Activated naive CD4-positive, alpha-beta T cell treated with anti-CD3 and anti-CD28 coated beads, Interleukin-2, amount 50 U/mL, for 72 hours (primary cell): Measurements from ENCODE around the gene ARMH3. TPM values are rescaled to one million over a fixed set of nuclear protein-coding genes. Genes with fewer than 3 reads are reported as not detected.
A peak's percentile ranks its signal among the peaks of the same experiment; 100 is the strongest.
"Not testable (repeated sequence)": the region's sequence is repeated elsewhere in the genome, so short reads cannot be mapped to it uniquely, and the experiment has no call there.

Experiments
- ATAC-seq, 2 donors: fragments of 150-1000 bp; cut with Tn5 transposase; 2 replicates each; pipeline ENCODE4 v1.10.0; 2021; ENCODE audit warnings: mild to moderate bottlenecking in 2 of 2, moderate library complexity in 2 of 2
- DNase-seq, 2 donors: peaks; one replicate each; pipeline ENCODE4 v3.0.0; 2021 to 2022; ENCODE audit warnings: low spot score in 2 of 2
- H3K27ac Mint-ChIP-seq, 2 donors: one replicate each; pipeline ENCODE4 v1.8.0; 2022; ENCODE audit warnings: mild to moderate bottlenecking in 2 of 2, mixed read lengths in 2 of 2
- H3K36me3 Mint-ChIP-seq, 2 donors: one replicate each; pipeline ENCODE4 v1.8.0; 2022; ENCODE audit warnings: mixed read lengths in 2 of 2
- H3K9me3 Mint-ChIP-seq, 2 donors: one replicate each; pipeline ENCODE4 v1.8.0; 2022; ENCODE audit warnings: mixed read lengths in 2 of 2
- total RNA-seq, 2 donors: library from RNA; stranded (reverse); gene quantifications; one replicate each; pipeline ENCODE4 v1.2.3, GENCODE V29; 2022

The ARMH3 gene
- total RNA-seq, 2 donors from 2014 or later: 20.3 to 24.8 TPM

DNA sequence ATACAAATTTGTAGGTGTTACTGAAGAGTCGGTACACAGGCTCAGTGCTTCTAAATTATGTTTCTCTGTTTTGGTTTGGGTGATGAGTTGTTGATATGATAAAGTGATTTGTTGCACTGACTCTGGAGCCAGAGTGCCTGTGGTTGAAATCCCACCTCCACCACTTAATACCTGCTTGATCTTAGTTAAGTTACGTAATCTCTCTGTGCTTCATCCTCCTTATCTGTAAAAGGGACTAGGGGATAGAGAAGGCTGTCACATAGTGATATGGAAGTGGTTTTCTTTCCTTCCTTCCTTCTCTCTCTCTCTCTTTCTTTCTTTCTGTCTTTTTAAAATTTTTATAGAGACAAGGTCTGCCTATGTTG is 8.5 kb upstream of the ARMH3 start:
- Mint-ChIP-seq H3K27ac (peak overlapping the region; percentile 81 to 90), H3K9me3 (no peaks in the 10 kb centered on the region)

DNA sequence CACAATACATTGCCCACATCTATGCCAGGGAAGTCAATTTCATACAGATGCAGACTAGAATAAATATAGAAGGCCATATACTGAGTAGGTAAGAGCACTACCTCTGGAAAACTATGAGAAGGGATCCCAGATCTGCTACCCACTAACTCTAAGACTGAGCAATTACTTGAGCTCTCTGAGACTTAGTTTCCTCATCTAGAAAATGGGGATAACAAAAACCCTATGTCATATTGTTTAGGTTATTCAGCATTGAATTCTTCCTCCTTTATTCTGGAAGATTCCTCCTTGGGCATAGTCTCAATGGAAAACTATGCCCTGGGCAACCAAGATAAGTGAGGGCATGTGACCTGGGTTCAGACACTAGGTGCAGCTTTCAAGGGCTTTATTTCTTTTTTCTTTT is 4.0 kb upstream of the ARMH3 start:
- ATAC-seq (no peak), DNase-seq (no peak)
- H3K9me3 Mint-ChIP-seq: no peaks in the 10 kb centered on the region
- H3K27ac Mint-ChIP-seq: no peak overlapping the region
- peaks cover 5 to 6% of the 10 kb centered on the region in 2 donors for H3K36me3 Mint-ChIP-seq

More for the DNA sequence above, 8.5 kb upstream of the ARMH3 start:
- H3K36me3 Mint-ChIP-seq: peaks cover 0 to 4% of the 10 kb centered on the region in 2 donors
- ATAC-seq: no peak
- no peak for DNase-seq

DNA sequence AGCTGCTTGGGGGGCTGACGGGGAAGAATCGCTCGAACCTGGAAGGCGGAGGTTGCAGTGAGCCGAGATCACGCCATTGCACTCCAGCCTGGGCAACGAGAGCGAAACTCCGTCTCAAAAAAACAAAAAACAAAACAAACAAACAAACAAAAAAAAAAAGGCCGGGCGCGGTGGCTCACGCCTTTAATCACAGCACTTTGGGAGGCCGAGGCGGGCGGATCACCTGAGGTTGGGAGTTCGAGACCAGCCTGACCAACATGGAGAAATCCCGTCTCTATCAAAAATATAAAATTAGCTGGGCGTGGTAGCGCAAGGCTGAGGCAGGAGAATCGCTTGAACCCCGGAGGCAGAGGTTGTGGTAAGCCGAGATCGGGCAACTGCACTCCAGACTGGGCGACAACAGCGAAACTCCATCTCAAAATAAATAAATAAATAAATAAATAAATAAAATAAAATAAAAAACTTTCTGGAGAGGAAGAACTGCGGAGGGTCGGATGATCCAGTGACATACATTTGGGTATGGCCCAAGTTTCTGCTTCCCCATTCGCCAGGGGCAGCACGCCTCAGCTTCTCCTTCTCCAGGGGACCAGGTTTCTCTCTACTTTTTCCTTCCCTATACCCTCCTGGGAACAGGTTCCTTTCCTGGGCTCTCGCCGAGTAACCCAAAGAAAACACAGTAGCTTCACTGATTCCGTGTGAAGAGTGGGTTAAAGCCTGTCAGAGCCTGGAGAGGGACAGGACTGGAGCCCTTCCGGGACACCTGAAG is 909 bp downstream of the ARMH3 start:
- DNase-seq, H3K36me3 Mint-ChIP-seq, H3K9me3 Mint-ChIP-seq, ATAC-seq: not testable (repeated sequence)
- peak overlapping the region; percentile 91 to 98 for H3K27ac Mint-ChIP-seq

DNA sequence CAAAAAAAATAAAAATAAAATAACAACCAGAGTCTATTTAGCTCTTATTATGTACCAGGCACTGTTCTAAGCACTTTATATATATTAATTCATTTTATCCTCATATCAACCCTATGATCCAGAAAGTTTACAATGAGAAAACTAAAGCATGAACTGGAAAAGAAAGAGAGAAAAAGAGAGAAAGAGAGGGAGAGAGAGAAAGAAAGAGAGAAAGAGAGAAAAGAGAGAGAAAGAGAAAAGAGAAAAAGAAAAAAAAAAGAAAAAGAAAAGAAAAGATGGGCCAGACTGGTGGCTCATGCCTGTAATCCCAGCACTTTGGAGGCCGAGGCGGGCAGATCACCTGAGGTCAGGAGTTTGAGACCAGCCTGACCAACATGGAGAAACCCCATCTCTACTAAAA is 9.9 kb downstream of the ARMH3 start:
- no peaks in the 10 kb centered on the region for H3K9me3 Mint-ChIP-seq
- DNase-seq (no peak), ATAC-seq (no peak)
- H3K27ac Mint-ChIP-seq: no peak overlapping the region
- no peaks in the 10 kb centered on the region for H3K36me3 Mint-ChIP-seq

DNA sequence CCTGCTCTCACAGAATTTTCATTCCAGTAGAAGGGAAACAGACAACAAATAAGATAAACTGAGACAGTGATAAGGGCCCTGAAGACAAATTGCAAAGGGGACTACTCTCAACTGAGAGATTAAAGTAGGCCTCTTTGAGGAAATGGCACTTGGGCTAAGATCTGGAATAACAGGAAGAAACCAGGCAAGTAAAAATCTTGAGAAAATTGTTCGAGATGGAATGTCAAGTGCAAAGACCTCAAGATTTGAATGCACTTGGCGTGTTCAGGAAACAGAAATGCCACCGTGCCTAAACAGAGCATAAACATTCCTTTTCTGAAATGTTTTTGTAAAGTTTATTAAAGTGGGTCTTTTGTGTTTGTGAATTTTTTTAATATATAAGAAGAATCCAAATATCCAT is 10.7 kb downstream of the ARMH3 start:
- H3K36me3 Mint-ChIP-seq: no peaks in the 10 kb centered on the region
- no peaks in the 10 kb centered on the region for H3K9me3 Mint-ChIP-seq
- DNase-seq (no peak), ATAC-seq (no peak)
- no peak overlapping the region for H3K27ac Mint-ChIP-seq

DNA sequence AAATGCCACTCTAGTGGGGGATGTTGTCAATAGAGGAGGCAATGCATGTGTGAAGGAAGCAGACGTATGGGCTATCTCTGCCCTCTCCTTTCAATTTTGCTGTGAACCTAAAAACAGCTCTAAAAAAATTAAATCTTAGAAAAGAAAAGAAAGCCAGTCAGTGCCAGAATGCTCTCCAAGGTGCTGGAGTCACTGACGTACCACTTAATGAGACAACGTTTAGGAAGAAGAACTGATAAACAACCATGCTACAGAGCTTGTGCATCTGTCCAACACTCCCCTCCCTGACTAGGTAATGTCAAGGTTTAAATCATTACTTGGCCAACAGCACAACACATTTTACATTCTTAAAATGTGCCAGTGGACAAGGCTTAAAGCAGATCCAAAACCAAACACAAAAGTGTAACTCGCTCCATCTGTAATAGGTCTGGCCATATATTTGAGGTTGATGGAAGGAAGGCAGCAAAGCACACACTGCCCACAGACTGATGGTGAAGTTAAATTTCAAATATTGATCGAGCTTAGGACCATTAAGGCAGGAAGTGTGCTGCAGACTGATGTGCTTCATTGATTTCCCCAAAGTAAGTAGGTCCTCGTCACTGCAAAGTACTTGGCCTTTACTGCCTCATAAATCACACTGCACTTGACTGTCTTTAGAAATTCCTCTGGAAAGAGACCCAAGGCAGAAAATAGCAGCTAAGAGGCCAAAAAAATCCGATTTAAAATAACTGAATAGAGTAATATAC is 15.5 kb downstream of the ARMH3 start:
- Mint-ChIP-seq H3K9me3 (no peaks in the 10 kb centered on the region), H3K36me3 (no peaks in the 10 kb centered on the region), H3K27ac (no peak overlapping the region)
- ATAC-seq (no peak), DNase-seq (no peak)

DNA sequence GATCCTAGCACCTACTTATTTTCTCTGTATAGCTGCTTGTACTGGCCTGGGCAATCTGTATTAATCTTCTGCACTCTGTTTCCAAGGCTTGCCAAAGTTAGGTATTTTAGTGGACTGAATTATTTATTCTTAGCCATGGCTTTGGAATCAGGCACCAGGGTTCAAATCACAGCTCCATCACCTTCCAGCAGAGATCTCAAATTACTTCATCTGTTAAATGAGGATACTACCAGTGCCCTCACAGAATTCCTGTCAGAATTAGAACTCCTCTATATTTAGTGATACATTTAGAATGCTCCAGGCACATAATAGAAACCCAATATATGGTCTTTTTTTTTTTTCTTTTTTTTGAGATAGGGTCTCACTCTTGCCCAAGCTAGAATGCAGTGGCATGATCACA is 17.6 kb downstream of the ARMH3 start:
- no peak overlapping the region for H3K27ac Mint-ChIP-seq
- ATAC-seq (no peak), DNase-seq (no peak)
- no peaks in the 10 kb centered on the region for H3K36me3 Mint-ChIP-seq
- no peaks in the 10 kb centered on the region for H3K9me3 Mint-ChIP-seq

DNA sequence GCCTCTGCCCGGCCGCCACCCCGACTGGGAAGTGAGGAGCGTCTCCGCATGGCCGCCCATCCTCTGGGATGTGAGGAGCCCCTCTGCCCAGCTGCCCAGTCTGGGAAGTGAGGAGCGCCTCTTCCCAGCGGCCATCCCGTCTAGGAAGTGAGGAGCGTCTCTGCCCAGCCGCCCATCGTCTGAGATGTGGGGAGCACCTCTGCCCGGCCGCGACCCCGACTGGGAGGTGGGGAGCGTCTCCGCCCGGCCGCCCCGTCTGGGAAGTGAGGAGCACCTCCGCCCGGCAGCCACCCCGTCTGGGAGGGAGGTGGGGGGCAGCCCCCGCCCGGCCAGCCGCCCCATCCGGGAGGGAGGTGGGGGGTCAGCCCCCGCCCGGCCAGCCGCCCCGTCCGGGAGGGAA is 20.2 kb downstream of the ARMH3 start:
- ATAC-seq, DNase-seq, H3K36me3 Mint-ChIP-seq: not testable (repeated sequence)

DNA sequence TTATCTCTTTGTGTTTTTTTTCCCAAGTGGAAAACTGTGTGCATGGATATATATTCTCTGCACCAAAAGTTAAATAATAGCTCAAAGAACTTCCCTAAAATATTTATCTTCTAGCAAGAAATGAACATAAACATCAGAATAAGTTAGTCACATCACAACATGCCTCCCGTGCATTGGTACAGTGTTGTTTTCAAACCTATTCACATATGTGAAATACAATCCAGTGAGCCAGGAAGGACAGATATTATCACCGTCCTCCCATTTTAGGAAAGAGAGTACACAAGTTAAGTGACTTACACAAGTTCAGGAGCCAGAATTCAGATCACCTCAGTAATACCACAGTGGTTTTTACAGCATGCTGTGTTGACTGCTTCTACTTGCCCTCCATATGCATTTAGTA is 22.2 kb downstream of the ARMH3 start:
- ATAC-seq: no peak
- no peaks in the 10 kb centered on the region for H3K36me3 Mint-ChIP-seq
- H3K27ac Mint-ChIP-seq: no peak overlapping the region
- no peak for DNase-seq
- no peaks in the 10 kb centered on the region for H3K9me3 Mint-ChIP-seq

More for the DNA sequence above, 20.2 kb downstream of the ARMH3 start:
- not testable (repeated sequence) for H3K27ac Mint-ChIP-seq, H3K9me3 Mint-ChIP-seq

DNA sequence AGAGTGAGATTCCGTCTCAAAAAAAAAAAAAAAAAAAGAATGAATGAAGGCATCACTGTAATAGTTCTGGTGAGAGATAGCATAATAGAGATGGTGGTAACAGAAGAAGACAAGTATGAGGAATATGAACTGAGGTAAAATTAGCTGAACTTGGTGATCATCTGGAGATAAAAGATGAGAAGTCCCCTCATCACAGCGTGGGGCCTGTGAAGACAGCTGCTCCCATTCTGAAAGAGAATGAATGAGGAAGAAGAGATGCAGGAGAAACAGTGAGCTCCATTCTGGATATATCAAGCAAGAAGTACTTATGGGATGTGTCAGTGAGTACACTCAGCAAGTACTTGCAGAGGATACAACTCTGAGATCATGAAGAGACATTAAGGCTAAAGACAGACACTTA is 28.7 kb downstream of the ARMH3 start:
- ATAC-seq: no peak

DNA sequence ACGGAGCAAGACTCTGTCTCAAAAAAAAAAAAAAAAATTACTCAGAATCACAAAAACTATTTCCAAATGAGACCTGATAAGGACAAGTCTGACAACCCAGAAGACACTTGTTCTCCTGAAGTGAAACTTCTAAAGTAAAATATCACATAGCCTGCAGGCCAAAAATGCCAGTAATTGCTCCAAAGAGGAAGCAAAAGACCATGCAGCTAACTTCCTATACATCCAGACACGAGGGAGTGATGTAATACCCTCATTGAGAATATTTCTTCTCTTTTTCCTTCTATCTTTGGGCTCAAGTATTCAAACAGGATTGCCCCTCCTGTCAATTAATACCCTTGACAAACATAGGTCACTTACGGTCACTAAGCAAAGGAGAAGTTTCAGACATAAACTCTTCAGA is 31.2 kb downstream of the ARMH3 start:
- peaks cover 4 to 9% of the 10 kb centered on the region in 2 donors for H3K36me3 Mint-ChIP-seq
- no peak for DNase-seq

More for the DNA sequence above, 28.7 kb downstream of the ARMH3 start:
- Mint-ChIP-seq H3K27ac (no peak overlapping the region), H3K36me3 (peaks cover under 1 to 4% of the 10 kb centered on the region in 2 donors), H3K9me3 (no peaks in the 10 kb centered on the region)
- DNase-seq: no peak

DNA sequence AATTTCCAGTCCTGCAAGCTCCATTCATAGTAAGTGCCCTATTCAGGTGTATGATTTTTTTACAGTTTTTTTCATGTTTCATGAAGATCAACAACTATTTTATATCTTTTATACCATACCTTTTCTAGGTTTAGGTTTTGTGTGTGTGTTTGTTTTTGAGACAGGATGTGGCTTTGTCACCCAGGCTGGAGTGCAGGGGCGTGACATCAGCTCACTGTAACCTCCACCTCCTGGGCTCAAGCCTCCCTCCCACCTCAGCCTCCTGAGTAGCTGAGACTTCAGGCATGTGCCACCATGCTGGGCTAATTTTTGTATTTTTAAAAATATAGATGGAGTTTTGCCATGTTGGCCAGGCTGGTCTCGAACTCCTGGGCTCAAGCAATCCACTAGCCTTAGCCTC is 35.0 kb downstream of the ARMH3 start:
- DNase-seq: no peak
- ATAC-seq: peak in 1 of 2 donors; percentile 51
- H3K9me3 Mint-ChIP-seq: no peaks in the 10 kb centered on the region
- H3K36me3 Mint-ChIP-seq: peaks cover 9 to 10% of the 10 kb centered on the region in 2 donors
- no peak overlapping the region for H3K27ac Mint-ChIP-seq

More for the DNA sequence above, 31.2 kb downstream of the ARMH3 start:
- Mint-ChIP-seq H3K9me3 (no peaks in the 10 kb centered on the region), H3K27ac (no peak overlapping the region)
- no peak for ATAC-seq

DNA sequence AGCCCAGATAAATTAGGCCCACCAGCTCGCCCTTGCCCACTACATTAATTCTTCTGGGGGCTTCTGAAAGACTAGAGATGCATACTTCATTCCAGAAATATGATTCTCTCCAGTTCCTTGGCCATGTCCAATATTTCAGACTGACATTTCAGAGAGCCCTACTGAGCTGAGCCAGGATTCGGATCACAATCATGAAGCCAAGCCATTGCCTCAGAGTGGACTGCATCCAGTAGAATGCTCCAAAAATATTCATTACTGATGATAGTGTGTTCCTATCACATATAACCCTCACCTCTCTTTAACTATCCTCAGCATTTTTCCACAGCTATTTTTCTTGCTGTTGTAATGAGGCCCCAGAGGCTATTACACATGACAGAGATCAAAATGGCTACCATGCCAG is 38.7 kb downstream of the ARMH3 start:
- ATAC-seq (no peak), DNase-seq (no peak)
- H3K27ac Mint-ChIP-seq: no peak overlapping the region
- H3K9me3 Mint-ChIP-seq: no peaks in the 10 kb centered on the region
- peaks cover 5 to 8% of the 10 kb centered on the region in 2 donors for H3K36me3 Mint-ChIP-seq

DNA sequence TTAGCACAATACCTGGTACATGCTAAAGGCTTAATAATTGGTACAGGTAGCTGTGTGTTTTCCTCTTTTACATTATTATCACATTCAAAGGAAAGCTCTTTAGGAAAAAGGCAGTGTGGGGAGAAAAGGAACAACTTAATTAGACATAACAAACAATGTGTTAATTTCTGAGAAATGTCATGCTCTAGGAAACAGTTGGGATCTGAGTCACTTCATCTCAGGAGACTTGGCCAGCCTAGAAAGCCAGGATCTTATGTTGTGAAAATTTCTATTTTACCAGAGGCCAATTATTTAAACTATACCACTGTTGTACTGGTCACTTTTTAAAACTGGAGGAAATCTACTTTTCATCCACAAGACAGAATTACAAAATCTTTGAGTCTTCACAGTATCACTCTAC is 39.6 kb downstream of the ARMH3 start:
- no peak for ATAC-seq
- DNase-seq: no peak
- no peak overlapping the region for H3K27ac Mint-ChIP-seq
- peaks cover 0 to 5% of the 10 kb centered on the region in 2 donors for H3K36me3 Mint-ChIP-seq
- no peaks in the 10 kb centered on the region for H3K9me3 Mint-ChIP-seq

DNA sequence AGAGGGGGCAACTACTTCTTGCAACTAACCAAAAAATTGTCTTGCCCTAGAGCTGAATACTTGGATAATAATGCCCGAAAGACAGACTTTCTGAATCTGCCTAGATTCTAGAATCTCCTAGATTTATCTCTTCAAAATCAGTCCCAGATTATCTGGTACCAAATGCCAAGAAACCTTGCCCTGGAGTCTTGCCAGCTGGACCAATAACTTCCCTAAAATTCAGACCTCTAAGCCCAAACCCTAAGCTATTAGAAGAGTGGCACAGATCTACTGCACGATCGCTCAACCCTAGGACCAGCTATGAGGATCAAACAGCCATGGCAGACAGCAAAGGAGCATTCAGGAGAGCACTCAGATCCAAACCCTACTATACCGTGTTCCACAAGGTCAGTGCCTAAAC is 45.0 kb downstream of the ARMH3 start:
- no peaks in the 10 kb centered on the region for H3K36me3 Mint-ChIP-seq
- DNase-seq (no peak), ATAC-seq (no peak)
- no peaks in the 10 kb centered on the region for H3K9me3 Mint-ChIP-seq
- H3K27ac Mint-ChIP-seq: peak overlapping the region in 1 of 2 donors; percentile 17

DNA sequence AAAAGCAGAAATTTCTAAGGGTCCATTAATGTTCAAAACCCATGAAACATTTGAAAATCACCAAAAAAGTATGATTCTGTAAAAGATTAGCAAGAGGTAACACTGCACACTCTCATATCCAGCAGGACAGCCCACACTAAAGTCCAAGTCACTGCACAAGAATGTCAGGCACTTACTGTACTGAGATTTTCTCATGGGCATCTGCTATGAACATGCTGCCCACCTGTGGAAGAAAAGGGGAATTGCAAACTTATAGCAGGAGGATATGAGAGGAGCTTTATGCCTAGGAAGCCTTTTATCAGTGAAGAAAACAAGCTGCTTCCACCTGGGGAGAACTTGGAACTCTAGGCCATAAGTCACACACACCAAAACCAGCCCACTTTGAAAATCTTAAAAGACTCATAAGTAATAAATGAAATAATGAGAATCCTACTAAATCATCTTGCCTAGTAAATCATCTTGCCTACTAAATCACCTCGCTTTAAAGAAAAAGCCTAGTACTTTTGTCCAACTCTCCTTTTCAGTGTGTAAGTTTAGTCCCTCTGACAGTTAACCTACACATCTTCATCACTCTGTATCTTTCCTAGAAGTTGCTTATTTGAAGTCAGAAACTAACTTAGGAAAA is 46.1 kb downstream of the ARMH3 start:
- peak in 1 of 2 donors; percentile 14 for DNase-seq
- no peak overlapping the region for H3K27ac Mint-ChIP-seq
- no peaks in the 10 kb centered on the region for H3K36me3 Mint-ChIP-seq
- no peaks in the 10 kb centered on the region for H3K9me3 Mint-ChIP-seq
- ATAC-seq: peak; percentile 76 to 80

DNA sequence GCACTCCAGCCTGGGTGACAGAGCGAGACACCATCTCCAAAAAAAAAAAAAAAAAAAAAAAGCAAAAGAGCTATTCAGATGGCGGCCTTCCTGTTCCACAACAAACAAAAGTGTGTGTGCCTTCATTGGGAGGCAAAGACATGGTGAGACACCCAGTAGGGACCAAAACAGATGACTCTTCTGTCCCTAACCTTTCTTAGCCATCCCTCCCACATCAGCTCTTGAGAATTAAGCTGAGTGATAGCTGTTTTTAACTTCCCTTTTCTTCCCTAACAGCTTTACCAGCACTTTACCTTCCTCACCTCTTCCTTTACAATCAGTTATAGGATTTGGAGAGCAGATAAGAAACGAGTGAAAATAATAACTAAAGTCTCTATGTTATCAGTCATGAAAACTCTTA is 48.2 kb downstream of the ARMH3 start:
- H3K36me3 Mint-ChIP-seq: no peaks in the 10 kb centered on the region
- ATAC-seq: no peak

More for the DNA sequence above, 48.2 kb downstream of the ARMH3 start:
- no peak overlapping the region for H3K27ac Mint-ChIP-seq
- H3K9me3 Mint-ChIP-seq: no peaks in the 10 kb centered on the region
- DNase-seq: no peak
